ENCODE measurements around the gene GATAD1. TPM values are rescaled to one million over a fixed set of nuclear protein-coding genes. Genes with fewer than 3 reads are reported as not detected.
"Not testable (repeated sequence)": the region's sequence is repeated elsewhere in the genome, so short reads cannot be mapped to it uniquely, and the experiment has no call there.

The GATAD1 gene
- total and polyA plus RNA-seq, 2 donors from 2014 or later: 17.5 to 35.8 TPM

- Histone ChIP-seq H3K9ac (ENCODE audit: low read length in 3 of 3) (no peak overlapping the region), H3K27me3 (ENCODE audit: control insufficient read depth, insufficient read depth, low read length) (no peaks in the 10 kb centered on the region), H3K27ac (ENCODE audit: low read depth in 2 of 2, low read length in 2 of 2) (no peak overlapping the region), H3K4me3 (ENCODE audit: low read length in 3 of 3) (no peak overlapping the region), H3K36me3 (ENCODE audit: control insufficient read depth in 2 of 3, insufficient read depth in 3 of 3, low read length in 3 of 3) (no peaks in the 10 kb centered on the region), H3K9me3 (ENCODE audit: control insufficient read depth in 2 of 3, insufficient read depth in 1 of 3, low read length in 3 of 3) (no peaks in the 10 kb centered on the region), H3K4me1 (ENCODE audit: control insufficient read depth in 2 of 3, insufficient read depth in 2 of 3, low read depth in 1 of 3, low read length in 3 of 3) (no peaks in the 10 kb centered on the region)
- no peak for TF ChIP-seq CTCF (IDR thresholded peaks at IDR 0.05; ENCODE audit: borderline replicate concordance, extremely low read depth, insufficient read depth)
- intact Hi-C loops (cut with DNase I): no loop called here
- DNase-seq (no peak), FAIRE-seq (no peak)
Measured at GRCh38 chr7:92409357-92409756, 37.9 kb upstream of the GATAD1 start.

- H3K27me3 ChIP-seq (ENCODE audit: control insufficient read depth, insufficient read depth, low read length); FAIRE-seq; H3K9me3 ChIP-seq (ENCODE audit: control insufficient read depth in 2 of 3, insufficient read depth in 1 of 3, low read length in 3 of 3); H3K4me1 ChIP-seq (ENCODE audit: control insufficient read depth in 2 of 3, insufficient read depth in 2 of 3, low read depth in 1 of 3, low read length in 3 of 3); DNase-seq; intact Hi-C loops (cut with DNase I); H3K27ac ChIP-seq (ENCODE audit: low read depth in 2 of 2, low read length in 2 of 2); H3K9ac ChIP-seq (ENCODE audit: low read length in 3 of 3); H3K36me3 ChIP-seq (ENCODE audit: control insufficient read depth in 2 of 3, insufficient read depth in 3 of 3, low read length in 3 of 3); H3K4me3 ChIP-seq (ENCODE audit: low read length in 3 of 3): not testable (repeated sequence)
Measured at GRCh38 chr7:92410162-92410561, 37.1 kb upstream of the GATAD1 start.

- Histone ChIP-seq H3K36me3 (ENCODE audit: control insufficient read depth in 2 of 3, insufficient read depth in 3 of 3, low read length in 3 of 3) (no peaks in the 10 kb centered on the region), H3K9me3 (ENCODE audit: control insufficient read depth in 2 of 3, insufficient read depth in 1 of 3, low read length in 3 of 3) (no peaks in the 10 kb centered on the region), H3K4me1 (ENCODE audit: control insufficient read depth in 2 of 3, insufficient read depth in 2 of 3, low read depth in 1 of 3, low read length in 3 of 3) (no peaks in the 10 kb centered on the region), H3K27ac (ENCODE audit: low read depth in 2 of 2, low read length in 2 of 2) (no peak overlapping the region), H3K9ac (ENCODE audit: low read length in 3 of 3) (no peak overlapping the region), H3K27me3 (ENCODE audit: control insufficient read depth, insufficient read depth, low read length) (no peaks in the 10 kb centered on the region), H3K4me3 (ENCODE audit: low read length in 3 of 3) (no peak overlapping the region)
- FAIRE-seq (no peak), DNase-seq (no peak)
- intact Hi-C loops (cut with DNase I): no loop called here
- no peak for TF ChIP-seq CTCF (IDR thresholded peaks at IDR 0.05; ENCODE audit: borderline replicate concordance, extremely low read depth, insufficient read depth)
Measured at GRCh38 chr7:92412745-92413144, 34.5 kb upstream of the GATAD1 start.

GRCh38 chr7:92413550-92413949, 33.7 kb upstream of the GATAD1 start:
- intact Hi-C loops (cut with DNase I): no loop called here
- Histone ChIP-seq H3K27ac (ENCODE audit: low read depth in 2 of 2, low read length in 2 of 2) (no peak overlapping the region), H3K4me1 (ENCODE audit: control insufficient read depth in 2 of 3, insufficient read depth in 2 of 3, low read depth in 1 of 3, low read length in 3 of 3) (no peaks in the 10 kb centered on the region), H3K36me3 (ENCODE audit: control insufficient read depth in 2 of 3, insufficient read depth in 3 of 3, low read length in 3 of 3) (no peaks in the 10 kb centered on the region), H3K9me3 (ENCODE audit: control insufficient read depth in 2 of 3, insufficient read depth in 1 of 3, low read length in 3 of 3) (no peaks in the 10 kb centered on the region), H3K4me3 (ENCODE audit: low read length in 3 of 3) (no peak overlapping the region), H3K27me3 (ENCODE audit: control insufficient read depth, insufficient read depth, low read length) (no peaks in the 10 kb centered on the region), H3K9ac (ENCODE audit: low read length in 3 of 3) (no peak overlapping the region)
- DNase-seq (no peak), FAIRE-seq (no peak)
- no peak for TF ChIP-seq CTCF (IDR thresholded peaks at IDR 0.05; ENCODE audit: borderline replicate concordance, extremely low read depth, insufficient read depth)

All from kidney (tissue), 14 donors.